Trophoblast cell (in vitro differentiated cells and primary cell): Measurements from ENCODE around the gene TMEM100.

Experiments
- DNase-seq, 2 donors: peaks; one replicate each; pipeline ENCODE4 v3.0.0-alpha.2; 2016
- H2AFZ ChIP-seq: 2 replicates; pipeline ENCODE4 v1.6.1; 2013; ENCODE audit warnings: low read length, moderate library complexity, mild to moderate bottlenecking; ENCODE audit not compliant: insufficient read depth, poor library complexity
- H2AK5ac ChIP-seq: 2 replicates; pipeline ENCODE4 v1.6.1; 2013; ENCODE audit warnings: mild to moderate bottlenecking, low read length
- H2BK120ac ChIP-seq: 2 replicates; pipeline ENCODE4 v1.6.1; 2013; ENCODE audit warnings: low read length, mild to moderate bottlenecking, moderate library complexity; ENCODE audit not compliant: insufficient read depth, poor library complexity
- H2BK12ac ChIP-seq: 2 replicates; pipeline ENCODE4 v1.6.1; 2013; ENCODE audit warnings: mild to moderate bottlenecking, low read length, moderate library complexity
- H2BK5ac ChIP-seq: 2 replicates; pipeline ENCODE4 v1.6.1; 2013; ENCODE audit warnings: low read length, low read depth, moderate library complexity, mild to moderate bottlenecking; ENCODE audit not compliant: poor library complexity
- H3K14ac ChIP-seq: 2 replicates; pipeline ENCODE4 v1.6.1; 2013; ENCODE audit warnings: mild to moderate bottlenecking, low read length
- H3K18ac ChIP-seq: 2 replicates; pipeline ENCODE4 v1.6.1; 2013; ENCODE audit warnings: mild to moderate bottlenecking, low read length
- H3K23ac ChIP-seq: 2 replicates; pipeline ENCODE4 v1.6.1; 2013; ENCODE audit warnings: low read length
- H3K27ac ChIP-seq: 2 replicates; pipeline ENCODE4 v1.5.1; 2013; ENCODE audit warnings: low read depth, mild to moderate bottlenecking, inconsistent platforms, low read length, moderate library complexity
- H3K27me3 ChIP-seq: 2 replicates; pipeline ENCODE4 v1.6.1; 2013; ENCODE audit warnings: inconsistent platforms, mild to moderate bottlenecking, low read length, moderate library complexity; ENCODE audit not compliant: insufficient read depth
- H3K36me3 ChIP-seq, 2 experiments: 1 replicate in 1 of 2; 2 replicates in 1 of 2; pipeline ENCODE4 v1.6.1; 2013; ENCODE audit warnings: low read length in 2 of 2, mild to moderate bottlenecking in 2 of 2, moderate library complexity in 1 of 2; ENCODE audit not compliant: insufficient read depth in 2 of 2, control insufficient read depth in 1 of 2
- H3K4ac ChIP-seq: 2 replicates; pipeline ENCODE4 v1.6.1; 2013; ENCODE audit warnings: low read depth, mild to moderate bottlenecking, low read length, moderate library complexity
- H3K4me1 ChIP-seq, 2 experiments: 1 replicate in 1 of 2; 2 replicates in 1 of 2; pipeline ENCODE4 v1.6.1; 2013; ENCODE audit warnings: low read length in 2 of 2, mild to moderate bottlenecking in 2 of 2, moderate library complexity in 1 of 2; ENCODE audit not compliant: insufficient read depth in 2 of 2, control insufficient read depth in 1 of 2
- H3K4me2 ChIP-seq: 2 replicates; pipeline ENCODE4 v1.6.1; 2013; ENCODE audit warnings: inconsistent platforms, mild to moderate bottlenecking, low read length, moderate library complexity
- H3K4me3 ChIP-seq: 2 replicates; pipeline ENCODE4 v1.5.1; 2013; ENCODE audit warnings: mild to moderate bottlenecking, low read depth, low read length, inconsistent platforms
- H3K79me1 ChIP-seq: one replicate; pipeline ENCODE4 v1.6.1; 2013; ENCODE audit warnings: low read length
- H3K79me2 ChIP-seq: 2 replicates; pipeline ENCODE4 v1.6.1; 2013; ENCODE audit warnings: low read length, mild to moderate bottlenecking; ENCODE audit not compliant: control insufficient read depth, insufficient read depth, poor library complexity
- H3K9ac ChIP-seq: 2 replicates; pipeline ENCODE4 v1.6.1; 2013; ENCODE audit warnings: mild to moderate bottlenecking, low read length
- H3K9me3 ChIP-seq: 2 replicates; pipeline ENCODE4 v1.6.1; 2013; ENCODE audit warnings: low read depth, mild to moderate bottlenecking, control low read depth, inconsistent platforms, low read length; ENCODE audit not compliant: insufficient read depth
- H4K12ac ChIP-seq: 2 replicates; pipeline ENCODE4 v1.6.1; 2013; ENCODE audit warnings: low read depth, mild to moderate bottlenecking, low read length, moderate library complexity
- H4K8ac ChIP-seq: 2 replicates; pipeline ENCODE4 v1.6.1; 2013; ENCODE audit warnings: low read depth, mild to moderate bottlenecking, low read length, moderate library complexity
- H4K91ac ChIP-seq: one replicate; pipeline ENCODE4 v1.6.1; 2013; ENCODE audit warnings: low read depth, mild to moderate bottlenecking, low read length, moderate library complexity
- WGBS: extraction: QIAGEN DNeasy Blood & Tissue Kit; methylation state at CpG from one replicate; pipeline ENCODE4 v1.1.7; 2013; ENCODE audit warnings: missing lambda C conversion rate; ENCODE audit not compliant: insufficient read length, insufficient coverage; ENCODE audit errors: extremely low coverage; 5-methylcytosine and 5-hydroxymethylcytosine counted together

The TMEM100 gene

DNA sequence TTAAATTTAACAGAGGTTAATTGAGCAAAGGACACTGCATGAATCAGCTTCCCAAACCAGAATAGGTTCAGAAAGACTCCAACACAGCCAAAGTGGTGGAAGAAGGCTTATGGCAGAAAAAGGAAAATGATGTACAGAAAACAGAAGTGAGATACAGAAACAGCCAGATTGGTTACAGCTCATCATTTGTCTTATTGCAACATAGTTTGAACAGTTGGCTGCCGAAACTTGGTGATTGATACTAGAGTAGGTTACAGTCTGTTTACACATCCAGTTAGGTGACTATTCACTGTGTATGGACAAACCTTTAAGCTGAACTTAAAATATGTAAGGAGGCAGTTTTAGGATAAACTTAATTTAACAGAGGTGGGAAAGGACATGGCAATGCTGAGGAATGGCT lies 18.3 kb downstream of the TMEM100 start:
- no peak for DNase-seq
- Histone ChIP-seq H2BK120ac (no peak overlapping the region), H3K36me3 (no peaks in the 10 kb centered on the region), H3K23ac (no peak overlapping the region), H3K9me3 (no peaks in the 10 kb centered on the region), H4K12ac (no peak overlapping the region), H3K79me1 (no peaks in the 10 kb centered on the region), H4K8ac (no peak overlapping the region), H3K79me2 (no peaks in the 10 kb centered on the region), H3K14ac (no peak overlapping the region), H2AFZ (no peak overlapping the region), H3K4me1 (peaks cover 3 to 5% of the 10 kb centered on the region in 2 experiments), H3K4me3 (no peak overlapping the region), H2BK12ac (no peak overlapping the region), H3K4ac (no peak overlapping the region), H3K18ac (no peak overlapping the region), H3K27me3 (no peaks in the 10 kb centered on the region), H4K91ac (no peak overlapping the region), H3K4me2 (no peak overlapping the region), H2AK5ac (no peak overlapping the region), H3K9ac (no peak overlapping the region), H3K27ac (no peak overlapping the region), H2BK5ac (no peak overlapping the region)
- WGBS: no CpG with 5 or more reads among the region's 1 CpG

DNA sequence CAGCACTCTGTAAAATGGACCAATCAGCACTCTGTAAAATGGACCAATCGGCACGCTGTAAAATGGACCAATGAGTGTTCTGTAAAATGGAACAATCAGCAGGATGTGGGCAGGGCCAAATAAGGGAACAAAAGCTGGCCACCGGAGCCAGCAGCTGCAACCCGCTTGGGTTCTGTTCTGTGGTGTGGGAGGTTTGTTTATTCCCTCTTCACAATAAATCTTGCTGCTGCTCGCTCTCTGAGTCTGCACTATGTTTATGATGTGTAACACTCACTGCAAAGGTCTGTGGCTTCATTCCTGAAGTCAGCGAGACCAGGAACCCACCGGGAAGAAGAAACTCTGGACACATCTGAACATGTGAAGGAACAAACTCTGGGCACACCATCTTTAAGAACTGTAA lies 20.5 kb downstream of the TMEM100 start:
- H4K8ac ChIP-seq: no peak overlapping the region
- H3K36me3 ChIP-seq: no peaks in the 10 kb centered on the region
- H3K14ac ChIP-seq: no peak overlapping the region
- no peak overlapping the region for H4K12ac ChIP-seq
- H3K18ac ChIP-seq: no peak overlapping the region
- no peak overlapping the region for H2BK120ac ChIP-seq
- H3K9ac ChIP-seq: no peak overlapping the region
- DNase-seq: no peak
- no peaks in the 10 kb centered on the region for H3K9me3 ChIP-seq
- H4K91ac ChIP-seq: no peak overlapping the region
- no CpG with 5 or more reads among the region's 7 CpGs for WGBS
- H2AFZ ChIP-seq: no peak overlapping the region
- no peak overlapping the region for H2BK5ac ChIP-seq
- no peak overlapping the region for H2BK12ac ChIP-seq
- no peak overlapping the region for H3K4ac ChIP-seq
- H3K4me1 ChIP-seq: peaks cover 0 to 1% of the 10 kb centered on the region in 2 experiments
- H3K23ac ChIP-seq: no peak overlapping the region
- H2AK5ac ChIP-seq: no peak overlapping the region
- no peak overlapping the region for H3K4me2 ChIP-seq
- no peaks in the 10 kb centered on the region for H3K27me3 ChIP-seq
- no peak overlapping the region for H3K27ac ChIP-seq
- no peaks in the 10 kb centered on the region for H3K79me2 ChIP-seq
- no peaks in the 10 kb centered on the region for H3K79me1 ChIP-seq
- no peak overlapping the region for H3K4me3 ChIP-seq

DNA sequence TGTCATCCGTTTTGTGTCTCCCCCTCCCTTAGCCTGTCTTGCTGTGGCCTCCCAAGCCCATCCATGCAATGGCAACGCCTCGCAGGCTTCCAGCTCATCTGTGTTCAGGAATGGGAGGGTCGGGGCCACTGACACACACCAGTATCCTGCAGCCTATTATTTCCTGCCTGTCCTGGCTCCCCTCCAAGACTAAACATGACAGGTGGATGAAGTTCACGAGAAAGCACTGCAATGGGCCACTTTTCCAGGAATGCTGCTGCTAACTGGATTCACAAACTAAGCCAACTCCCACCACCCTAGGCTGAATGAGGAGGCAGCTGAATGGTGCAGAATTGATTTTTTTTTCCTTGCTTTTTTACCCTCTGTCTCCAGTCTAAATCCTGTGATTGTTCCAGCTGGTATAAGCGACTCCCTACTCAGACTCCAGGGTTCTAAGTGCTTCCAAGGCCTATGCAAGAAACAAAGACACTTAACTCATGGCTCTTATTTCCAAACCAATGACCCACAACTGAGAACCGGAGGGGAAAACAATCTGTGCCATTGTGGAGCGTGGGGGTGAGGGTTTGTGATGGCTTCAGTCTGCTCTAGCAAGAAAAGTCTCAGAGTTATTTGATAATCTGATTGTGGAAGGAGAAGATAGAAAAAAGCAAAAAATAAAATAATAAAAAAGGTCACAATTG lies 23.3 kb downstream of the TMEM100 start:
- Histone ChIP-seq H3K18ac (no peak overlapping the region), H4K8ac (no peak overlapping the region), H2BK12ac (no peak overlapping the region), H3K27ac (no peak overlapping the region), H4K12ac (no peak overlapping the region), H3K4me1 (no peaks in the 10 kb centered on the region), H3K79me1 (no peaks in the 10 kb centered on the region), H2BK120ac (no peak overlapping the region), H2BK5ac (no peak overlapping the region), H3K79me2 (no peaks in the 10 kb centered on the region), H3K23ac (no peak overlapping the region), H3K36me3 (no peaks in the 10 kb centered on the region), H3K9ac (no peak overlapping the region), H4K91ac (no peak overlapping the region), H3K4me2 (no peak overlapping the region), H3K27me3 (no peaks in the 10 kb centered on the region), H2AFZ (no peak overlapping the region), H3K4ac (no peak overlapping the region), H2AK5ac (no peak overlapping the region), H3K14ac (no peak overlapping the region), H3K9me3 (no peaks in the 10 kb centered on the region), H3K4me3 (no peak overlapping the region)
- no peak for DNase-seq
- no CpG with 5 or more reads among the region's 8 CpGs for WGBS

DNA sequence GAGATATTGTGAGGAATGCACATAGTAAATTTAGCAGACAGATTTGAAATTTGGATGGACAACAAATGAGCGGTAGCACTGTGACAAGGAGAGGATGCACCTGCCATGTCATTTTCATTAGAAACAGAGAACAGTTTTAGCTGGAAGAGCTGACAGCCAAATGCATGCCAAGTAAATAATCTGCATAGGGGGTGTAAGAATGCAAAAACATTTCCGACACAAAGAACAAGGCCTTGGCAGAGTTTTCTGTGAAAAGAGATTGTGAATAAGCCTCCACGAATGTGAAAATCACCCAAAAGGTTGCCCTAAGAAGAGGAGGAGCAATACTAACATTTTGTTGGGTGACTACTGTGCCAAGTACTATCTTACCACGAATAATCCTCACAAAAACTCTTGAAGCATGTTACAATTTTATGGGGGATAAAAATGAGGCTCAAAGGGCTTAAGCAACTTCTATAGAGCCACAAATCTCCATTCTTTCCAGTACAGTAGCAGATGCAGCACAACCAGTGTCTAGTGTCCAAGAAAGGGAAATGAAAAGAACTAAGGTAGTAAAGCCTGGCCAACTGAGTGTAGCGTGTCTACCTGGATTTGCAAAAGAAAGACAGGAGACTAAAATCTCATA lies 28.3 kb downstream of the TMEM100 start:
- Histone ChIP-seq H3K27me3 (no peaks in the 10 kb centered on the region), H3K36me3 (no peaks in the 10 kb centered on the region), H2AK5ac (no peak overlapping the region), H3K4me3 (no peak overlapping the region), H2BK120ac (no peak overlapping the region), H2BK5ac (no peak overlapping the region), H3K79me2 (no peaks in the 10 kb centered on the region), H4K12ac (no peak overlapping the region), H3K27ac (no peak overlapping the region), H3K79me1 (no peaks in the 10 kb centered on the region), H3K9me3 (no peaks in the 10 kb centered on the region), H2AFZ (no peak overlapping the region), H2BK12ac (no peak overlapping the region), H4K91ac (no peak overlapping the region), H3K4me1 (peaks cover 2% of the 10 kb centered on the region in 2 experiments), H4K8ac (no peak overlapping the region), H3K9ac (no peak overlapping the region), H3K4ac (no peak overlapping the region), H3K14ac (no peak overlapping the region), H3K18ac (no peak overlapping the region), H3K23ac (no peak overlapping the region), H3K4me2 (no peak overlapping the region)
- no peak for DNase-seq
- WGBS: no CpG with 5 or more reads among the region's 5 CpGs
